Measurements from ENCODE around the gene CCND3. TPM values are rescaled to one million over a fixed set of nuclear protein-coding genes. Genes with fewer than 3 reads are reported as not detected.
A peak's percentile ranks its signal among the peaks of the same experiment; 100 is the strongest.

The CCND3 gene
- total and polyA plus RNA-seq, 2 of the 13 experiments (the other 11 are each of a cell fraction or from before 2014, with no cell fraction given) = 4.3 to 7.2 TPM

GRCh38 chr6:41937472-41937860 lies 4.1 kb downstream of the CCND3 start (continued):
- TF ChIP-seq, protein P1, sequence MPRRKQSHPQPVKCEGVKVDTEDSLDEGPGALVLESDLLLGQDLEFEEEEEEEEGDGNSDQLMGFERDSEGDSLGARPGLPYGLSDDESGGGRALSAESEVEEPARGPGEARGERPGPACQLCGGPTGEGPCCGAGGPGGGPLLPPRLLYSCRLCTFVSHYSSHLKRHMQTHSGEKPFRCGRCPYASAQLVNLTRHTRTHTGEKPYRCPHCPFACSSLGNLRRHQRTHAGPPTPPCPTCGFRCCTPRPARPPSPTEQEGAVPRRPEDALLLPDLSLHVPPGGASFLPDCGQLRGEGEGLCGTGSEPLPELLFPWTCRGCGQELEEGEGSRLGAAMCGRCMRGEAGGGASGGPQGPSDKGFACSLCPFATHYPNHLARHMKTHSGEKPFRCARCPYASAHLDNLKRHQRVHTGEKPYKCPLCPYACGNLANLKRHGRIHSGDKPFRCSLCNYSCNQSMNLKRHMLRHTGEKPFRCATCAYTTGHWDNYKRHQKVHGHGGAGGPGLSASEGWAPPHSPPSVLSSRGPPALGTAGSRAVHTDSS (CRISPR knock-in tag; conservative IDR thresholded peaks at IDR 0.05) = no peak
- TF ChIP-seq MZF1 (CRISPR knock-in tag; IDR thresholded peaks at IDR 0.05; ENCODE audit: borderline replicate concordance) (no peak), SMAD1 (CRISPR knock-in tag; IDR thresholded peaks at IDR 0.05; ENCODE audit: borderline replicate concordance, low read depth) (no peak)

DNA sequence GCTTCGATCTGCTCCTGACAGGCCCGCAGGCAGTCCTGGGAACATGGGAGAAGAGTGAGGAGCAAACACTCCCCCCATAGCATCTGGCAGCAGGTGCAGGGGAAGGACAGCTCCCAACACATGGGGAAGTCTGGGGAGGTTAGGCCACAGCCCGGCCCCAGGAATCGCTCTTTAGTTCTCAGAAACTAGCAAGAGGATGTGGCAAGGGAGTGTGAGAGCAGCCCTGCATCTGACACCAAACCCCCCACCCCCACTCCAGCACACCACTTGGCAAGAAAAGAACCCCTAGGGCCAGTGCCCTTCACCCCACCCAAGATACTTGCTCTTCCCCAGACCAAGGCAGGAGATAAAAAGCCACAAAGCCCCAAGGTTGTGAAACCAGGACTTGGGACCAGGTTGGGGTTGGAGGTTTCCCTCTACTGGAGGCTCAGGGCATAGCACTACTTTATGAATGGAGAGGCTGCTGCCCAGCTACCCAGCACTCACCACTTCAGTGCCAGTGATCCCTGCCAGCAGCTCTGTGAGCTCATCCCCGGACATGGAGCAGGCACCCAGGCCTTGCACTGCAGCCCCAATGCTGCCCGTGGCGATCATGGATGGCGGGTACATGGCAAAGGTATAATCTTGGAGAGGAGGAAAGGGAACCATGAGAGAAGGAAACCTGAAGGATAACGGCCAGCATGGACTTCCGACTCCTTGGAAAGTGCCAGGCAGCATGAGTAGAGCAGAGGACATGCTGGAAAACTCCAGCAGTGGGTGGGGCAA lies 5.4 kb downstream of the CCND3 start:
- ATAC-seq = peak; percentile 80
- H3K4me3 ChIP-seq (replicated peaks in 1 of 3; ENCODE audit: insufficient read depth in 1 of 3, low read depth in 2 of 3, low read length in 3 of 3) = no peak overlapping the region
- H2AFZ ChIP-seq (ENCODE audit: low read length) = no peak overlapping the region
- no peaks in the 10 kb centered on the region for H3K9me3 ChIP-seq (ENCODE audit: low read length)
- H3K4me2 ChIP-seq (ENCODE audit: low read depth, low read length) = no peak overlapping the region
- H3K27me3 ChIP-seq (ENCODE audit: control insufficient read depth in 1 of 2, insufficient read depth in 2 of 2, low read length in 2 of 2) = no peaks in the 10 kb centered on the region
- FAIRE-seq = peak; percentile 90
- ChIA-PET POLR2A (interaction anchor here (0.9 to 7.4 kb wide), 6 partner anchors 11 to 149 kb away, joined by 3 to 45 read pairs (median 4); partner anchors contain the start of genes BYSL, MED20, TAF8 and TOMM6), CTCF (ENCODE audit: low intra/inter-chr PET ratio, low total read pairs) (interaction anchor here (1.1 to 1.6 kb wide), 4 partner anchors 14 to 135 kb away, joined by 3 to 13 read pairs (median 6); no protein-coding TSS in a partner anchor)
- H3K79me2 ChIP-seq (ENCODE audit: insufficient read depth, low read length) = no peaks in the 10 kb centered on the region
- in situ Hi-C loops (cut with HindIII; ENCODE audit: extremely low pct_ligation_motif_present, low pct_unique_long_range_greater_than_20kb) = loop anchor here (5.0 kb wide), 1 partner anchor 106 kb away; no protein-coding TSS in a partner anchor
- peak; percentile 87 for DNase-seq (ENCODE audit: low spot score)
- intact Hi-C loops (cut with micrococcal nuclease; ENCODE audit: unreplicated experiment) = loop anchor here (1.0 to 5.0 kb wide), 4 partner anchors 15 to 154 kb away; partner anchors contain the start of genes BYSL, MED20 and PRICKLE4
- peaks cover 7% of the 10 kb centered on the region; the same call in 1 of the 2 replicates for H4K20me1 ChIP-seq (ENCODE audit: insufficient read depth, low read length)
- peaks cover 22 to 35% of the 10 kb centered on the region in 2 experiments for H3K36me3 ChIP-seq (replicated peaks in 1 of 2; ENCODE audit: control insufficient read depth in 1 of 2, insufficient read depth in 2 of 2, low read length in 2 of 2)
- WGBS (ENCODE audit: low lambda C conversion rate) = 54% methylated on average over 10 of the region's 10 CpGs
- no TSS peak for BruUV-seq (replicated peaks)
- no peak overlapping the region for H3K9ac ChIP-seq (ENCODE audit: insufficient read depth, low read depth, low read length)
- H3K27ac ChIP-seq (ENCODE audit: extremely low read length, insufficient read depth, low read length) = peak overlapping the region; percentile 3
- peaks cover 30% of the 10 kb centered on the region for H3K4me1 ChIP-seq (ENCODE audit: insufficient read depth, low read length)
- TF ChIP-seq, protein P2, sequence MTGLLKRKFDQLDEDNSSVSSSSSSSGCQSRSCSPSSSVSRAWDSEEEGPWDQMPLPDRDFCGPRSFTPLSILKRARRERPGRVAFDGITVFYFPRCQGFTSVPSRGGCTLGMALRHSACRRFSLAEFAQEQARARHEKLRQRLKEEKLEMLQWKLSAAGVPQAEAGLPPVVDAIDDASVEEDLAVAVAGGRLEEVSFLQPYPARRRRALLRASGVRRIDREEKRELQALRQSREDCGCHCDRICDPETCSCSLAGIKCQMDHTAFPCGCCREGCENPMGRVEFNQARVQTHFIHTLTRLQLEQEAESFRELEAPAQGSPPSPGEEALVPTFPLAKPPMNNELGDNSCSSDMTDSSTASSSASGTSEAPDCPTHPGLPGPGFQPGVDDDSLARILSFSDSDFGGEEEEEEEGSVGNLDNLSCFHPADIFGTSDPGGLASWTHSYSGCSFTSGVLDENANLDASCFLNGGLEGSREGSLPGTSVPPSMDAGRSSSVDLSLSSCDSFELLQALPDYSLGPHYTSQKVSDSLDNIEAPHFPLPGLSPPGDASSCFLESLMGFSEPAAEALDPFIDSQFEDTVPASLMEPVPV (CRISPR knock-in tag; IDR thresholded peaks at IDR 0.05) = no peak
- TF ChIP-seq CENPX (CRISPR knock-in tag; IDR thresholded peaks at IDR 0.05) = no peak
- TF ChIP-seq NAIF1 (CRISPR knock-in tag; IDR thresholded peaks at IDR 0.05; ENCODE audit: borderline replicate concordance) = no peak
- no peak for TF ChIP-seq ZNF737 (CRISPR knock-in tag; IDR thresholded peaks at IDR 0.05; ENCODE audit: borderline replicate concordance)
- TF ChIP-seq TBL1XR1 (IDR thresholded peaks at IDR 0.05; ENCODE audit: borderline replicate concordance, low read length, partially characterized antibody) = peak; percentile 14
- TF ChIP-seq NONO (IDR thresholded peaks at IDR 0.05) = no peak
- TF ChIP-seq NONO (CRISPR knock-in tag; conservative IDR thresholded peaks at IDR 0.05) = no peak
- TF ChIP-seq THAP11 (CRISPR knock-in tag; IDR thresholded peaks at IDR 0.05) = no peak
- TF ChIP-seq ZBTB44 (CRISPR knock-in tag; IDR thresholded peaks at IDR 0.05) = no peak
- no peak for TF ChIP-seq MXD4 (CRISPR knock-in tag; IDR thresholded peaks at IDR 0.05)
- no peak for TF ChIP-seq MAFF (IDR thresholded peaks at IDR 0.05; ENCODE audit: low read depth, low read length)
- no peak for TF ChIP-seq CBX2 (IDR thresholded peaks at IDR 0.05; ENCODE audit: low read depth, low read length)
- TF ChIP-seq CBX2 (CRISPR knock-in tag; IDR thresholded peaks at IDR 0.05; ENCODE audit: low read depth) = no peak
- TF ChIP-seq MATR3 (CRISPR knock-in tag; IDR thresholded peaks at IDR 0.05) = no peak
- no peak for TF ChIP-seq SRY (CRISPR knock-in tag; IDR thresholded peaks at IDR 0.05)
